ENCODE data around the gene LURAP1L.

- no peak for TF ChIP-seq EP300 (IDR thresholded peaks at IDR 0.05)
- peak in 4 of 6 experiments; percentile 22 to 41 (median 34) for TF ChIP-seq CTCF (IDR thresholded peaks at IDR 0.05)
- TF ChIP-seq POLR2AphosphoS5 (IDR thresholded peaks at IDR 0.05) = no peak
- TF ChIP-seq POLR2A (IDR thresholded peaks at IDR 0.05) = no peak
Observed at GRCh38 chr9:12819436-12820185, 44.8 kb downstream of the LURAP1L start.

All from upper lobe of left lung (tissue), 4 donors.